GM19397 (cell line): ENCODE data around the gene OR5P2.
"Not testable (repeated sequence)": the region's sequence is repeated elsewhere in the genome, so short reads cannot be mapped to it uniquely, and the experiment has no call there.

Experiments used
- ATAC-seq: cut with Tn5 transposase; IDR thresholded peaks from one replicate; pipeline ENCODE4 v1.9.1; 2021; ENCODE audit warnings: mild to moderate bottlenecking, moderate library complexity; ENCODE audit not compliant: unreplicated experiment

The OR5P2 gene

GRCh38 chr11:7796842-7797241 is at the start of gene OR5P2:
TSS of gene OR5P2 (minus strand) at chr11:7796942. CDS start at chr11:7796942, 0 bp downstream.
- no peak for ATAC-seq

GRCh38 chr11:7846003-7846402 is 49.3 kb upstream of the OR5P2 start:
- no peak for ATAC-seq

DNA sequence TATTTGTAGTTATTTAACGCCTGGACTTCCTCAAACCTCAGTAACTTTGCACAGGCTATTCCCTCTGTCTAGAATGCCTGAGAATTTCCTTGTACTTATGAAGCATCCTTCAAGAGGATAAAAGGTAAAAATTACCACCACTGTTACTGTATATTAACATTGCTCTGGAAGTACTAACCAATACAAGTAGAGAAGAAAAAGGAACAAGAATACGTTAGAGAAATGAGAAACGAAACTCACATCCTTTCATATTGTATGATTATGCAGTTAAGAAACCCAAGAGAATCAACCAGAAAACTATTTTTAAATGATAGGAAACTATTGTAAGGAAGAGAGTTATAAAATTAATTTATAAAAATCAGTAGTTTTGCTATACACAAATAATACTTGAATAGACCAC is 48.2 kb upstream of the OR5P2 start:
- ATAC-seq, result no peak

GRCh38 chr11:7844521-7844920 is 47.8 kb upstream of the OR5P2 start:
- no peak for ATAC-seq

DNA sequence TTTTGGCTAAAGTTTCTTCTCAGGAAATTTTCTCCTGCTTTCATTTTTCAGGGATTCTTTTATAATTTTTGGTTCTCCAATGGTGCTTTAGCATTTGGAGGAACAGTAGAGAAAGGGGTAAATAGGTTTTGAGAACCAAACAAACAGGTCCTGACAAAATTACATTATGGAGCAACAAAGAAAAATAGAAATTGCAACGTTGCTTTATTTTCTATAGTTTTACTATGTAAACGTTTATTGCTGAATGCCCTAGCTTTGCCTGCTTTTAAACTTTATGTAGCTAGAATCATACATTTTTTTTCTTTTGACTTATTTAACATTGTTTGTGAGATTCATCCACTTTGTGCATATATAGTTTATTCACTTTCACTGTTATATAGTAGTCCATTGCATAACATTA is 43.8 kb upstream of the OR5P2 start:
- no peak for ATAC-seq

DNA sequence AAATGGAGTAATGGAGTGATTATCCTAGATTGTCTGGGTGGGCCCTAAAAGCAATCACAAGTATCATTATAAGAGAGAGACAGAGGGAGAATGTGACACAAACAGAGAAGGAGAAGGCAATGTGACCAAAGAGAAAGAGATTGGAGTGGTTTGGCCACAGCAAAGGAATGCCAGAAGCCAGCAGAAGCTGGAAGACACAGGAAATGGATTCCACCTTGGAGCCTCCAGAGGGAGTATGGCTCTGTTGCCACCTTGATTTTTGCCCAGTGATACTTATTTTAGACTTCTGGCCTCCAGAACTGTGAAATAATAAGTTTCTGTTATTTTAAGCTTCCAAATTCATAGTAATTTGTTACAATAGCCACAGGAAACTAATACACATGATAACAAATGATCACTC is 36.8 kb upstream of the OR5P2 start:
- ATAC-seq, result no peak

- no peak for ATAC-seq
Measured at GRCh38 chr11:7830740-7831139, 34.0 kb upstream of the OR5P2 start, which contains the start of gene OR5P3. TSS of gene OR5P3 (minus strand) at chr11:7830840.

- ATAC-seq, result no peak
Measured at GRCh38 chr11:7826324-7826723, 29.6 kb upstream of the OR5P2 start.

GRCh38 chr11:7820417-7820816 is 23.7 kb upstream of the OR5P2 start:
- ATAC-seq, result not testable (repeated sequence)

GRCh38 chr11:7814897-7815296 is 18.2 kb upstream of the OR5P2 start:
- not testable (repeated sequence) for ATAC-seq

DNA sequence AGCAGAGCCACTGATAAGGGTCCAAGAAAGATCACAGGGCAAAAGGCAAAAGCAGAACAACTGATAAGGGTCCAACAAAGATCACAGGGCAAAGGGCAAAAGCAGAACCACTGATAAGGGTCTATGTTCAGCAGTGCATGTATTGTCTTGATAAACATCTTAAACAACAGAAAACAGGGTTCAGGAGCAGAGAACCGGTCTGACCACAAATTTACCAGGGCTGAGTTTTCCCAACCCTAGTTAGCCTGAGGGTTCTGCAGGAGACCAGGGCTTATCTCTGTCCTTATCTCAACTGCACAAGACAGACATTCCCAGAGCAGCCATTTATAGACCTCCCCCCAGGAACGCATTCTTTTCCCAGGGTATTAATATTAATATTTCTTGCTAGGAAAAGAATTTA is 13.6 kb upstream of the OR5P2 start:
- ATAC-seq, result not testable (repeated sequence)

DNA sequence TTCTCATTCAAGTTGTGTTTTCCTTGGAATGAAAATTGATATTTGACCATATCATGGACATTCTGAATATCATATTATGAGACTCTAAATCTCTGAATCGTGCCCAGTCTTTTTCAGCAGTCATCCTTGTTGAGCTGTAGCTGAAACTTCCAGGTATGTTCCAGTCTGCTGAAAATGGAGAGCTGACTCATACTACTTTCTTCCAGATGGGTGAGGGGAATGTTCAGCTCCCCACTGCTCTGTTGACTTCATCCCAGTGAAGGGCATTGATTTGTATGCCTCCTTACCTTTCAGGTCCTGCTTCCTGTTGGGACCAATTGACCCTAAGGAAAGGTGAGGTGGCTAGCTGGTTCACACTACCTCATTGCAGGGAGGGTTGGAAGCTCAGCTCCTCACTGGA is 3.5 kb downstream of the OR5P2 start:
- no peak for ATAC-seq

GRCh38 chr11:7787239-7787638 is 9.5 kb downstream of the OR5P2 start:
- peak; percentile 83 for ATAC-seq

DNA sequence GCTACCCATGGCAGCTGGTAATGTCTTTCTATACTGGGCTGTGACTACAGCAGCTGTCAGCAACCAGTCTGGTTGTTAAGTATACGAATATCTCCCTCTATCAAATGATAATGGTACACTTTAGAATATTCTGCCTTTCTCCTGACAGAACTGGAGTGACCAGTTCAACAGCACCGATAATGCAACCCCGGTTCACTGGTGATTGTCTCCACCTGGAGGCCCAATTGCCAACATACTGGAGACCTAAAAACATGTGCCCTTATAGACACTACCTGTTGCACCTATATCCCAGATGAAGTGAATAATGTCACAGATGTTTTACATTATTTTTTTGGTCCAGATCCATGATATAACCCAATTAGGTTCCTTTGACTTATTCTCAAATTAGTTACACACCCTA is 21.1 kb downstream of the OR5P2 start:
- ATAC-seq, result no peak

DNA sequence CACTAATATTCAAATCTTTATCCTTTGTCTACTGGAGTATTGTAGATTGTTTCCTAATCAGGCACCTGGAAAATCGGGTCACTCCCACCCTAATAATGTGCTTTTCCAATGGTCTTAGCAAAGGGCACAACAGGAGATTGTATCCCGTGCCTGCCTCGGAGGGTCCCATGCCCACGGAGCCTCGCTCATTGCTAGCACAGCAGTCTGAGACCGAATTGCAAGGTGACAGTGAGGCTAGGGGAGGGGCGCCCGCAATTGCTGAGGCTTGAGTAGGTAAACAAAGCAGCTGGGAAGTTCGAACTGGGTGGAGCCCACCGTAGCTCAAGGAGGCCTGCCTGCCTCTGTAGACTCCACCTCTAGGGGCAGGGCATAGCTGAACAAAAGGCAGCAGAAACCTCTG is 32.4 kb downstream of the OR5P2 start:
- not testable (repeated sequence) for ATAC-seq

DNA sequence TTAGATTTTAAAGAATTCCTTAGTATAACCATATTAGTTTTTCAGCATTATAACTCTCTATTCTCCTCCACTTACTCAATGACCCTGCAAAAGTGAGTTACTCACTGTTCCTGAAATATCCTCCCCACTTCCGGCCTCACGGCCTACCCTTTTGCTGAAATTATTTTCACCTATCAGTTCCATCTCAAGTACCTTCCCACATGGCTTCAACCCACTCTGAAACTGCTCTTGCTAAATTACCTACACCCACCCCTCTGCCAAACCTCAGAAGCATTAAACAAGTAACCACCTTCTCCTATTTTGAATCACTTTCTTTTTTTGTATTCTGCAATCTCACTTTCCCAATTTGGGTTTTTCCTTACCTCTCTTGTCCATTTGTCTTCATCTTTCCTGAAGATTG is 37.7 kb downstream of the OR5P2 start:
- ATAC-seq, result no peak

DNA sequence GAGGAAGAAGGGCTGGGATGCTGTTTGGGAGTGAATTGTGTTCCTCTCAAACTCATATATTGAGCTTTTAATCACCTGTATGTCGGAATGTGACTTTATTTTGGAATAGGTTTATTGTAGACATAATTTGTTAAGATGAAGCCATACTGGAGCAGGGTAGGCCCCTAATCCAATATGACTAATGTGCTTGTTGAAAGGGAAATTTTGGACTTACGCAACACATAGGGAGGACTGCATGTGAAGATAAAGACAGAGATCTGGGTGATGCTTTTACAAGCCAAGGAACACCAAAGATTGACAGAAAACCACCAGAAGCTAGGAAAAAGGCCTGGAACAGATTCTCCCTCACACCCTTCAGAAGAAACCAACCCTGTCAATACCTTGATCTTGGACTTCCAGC is 47.3 kb downstream of the OR5P2 start:
- no peak for ATAC-seq
